8988T (cell line): ENCODE data around the gene ZFP36L2.

ENCODE experiments used
- DNase-seq: peaks from one replicate; pipeline ENCODE4 v3.0.0; 2011

The ZFP36L2 gene

GRCh38 chr2:43241558-43241957, 15.2 kb upstream of the ZFP36L2 start:
- DNase-seq, result no peak

GRCh38 chr2:43240766-43241150, 14.4 kb upstream of the ZFP36L2 start:
- DNase-seq, result no peak

DNA sequence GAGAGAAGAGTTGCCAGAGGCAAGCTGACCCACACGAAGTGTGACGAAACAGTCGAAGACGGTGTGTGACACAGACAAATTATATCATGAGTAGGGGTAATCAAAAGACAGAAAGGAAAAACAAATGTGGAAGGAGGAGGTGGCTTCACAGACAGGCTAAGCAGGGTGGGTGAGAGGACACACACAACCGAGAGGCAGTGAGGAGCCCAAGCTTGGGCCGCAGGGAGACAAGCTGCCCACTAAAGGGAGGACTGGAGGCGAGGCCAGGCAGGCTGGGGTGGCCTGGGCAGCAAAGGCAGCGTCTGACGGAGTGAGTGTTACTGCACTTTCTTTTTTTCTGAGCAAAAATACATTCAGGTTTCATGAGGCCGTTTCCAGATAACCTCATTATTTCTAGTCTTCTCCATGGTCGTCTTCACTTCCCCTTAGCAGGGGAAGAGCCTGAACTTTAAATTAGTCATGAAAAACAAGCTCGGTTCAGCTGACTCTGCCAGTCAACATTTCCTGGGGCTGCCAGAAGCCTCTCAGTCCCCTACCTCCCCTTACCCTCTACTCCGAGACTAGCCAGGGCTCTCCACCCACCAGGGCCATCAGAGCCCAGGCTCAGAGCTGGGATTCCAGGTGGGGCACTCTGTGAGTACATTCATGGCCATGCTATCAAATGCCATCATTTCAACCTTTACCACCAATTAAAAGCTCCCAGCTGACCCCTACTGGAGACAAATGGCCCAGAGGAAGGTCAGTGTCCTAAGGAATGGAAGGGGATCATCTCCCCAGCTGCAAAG, 13.8 kb upstream of the ZFP36L2 start:
- DNase-seq, result no peak

- DNase-seq, result no peak
Observed at GRCh38 chr2:43238813-43239212, 12.4 kb upstream of the ZFP36L2 start.

- no peak for DNase-seq
Observed at GRCh38 chr2:43238176-43238575, 11.8 kb upstream of the ZFP36L2 start.

DNA sequence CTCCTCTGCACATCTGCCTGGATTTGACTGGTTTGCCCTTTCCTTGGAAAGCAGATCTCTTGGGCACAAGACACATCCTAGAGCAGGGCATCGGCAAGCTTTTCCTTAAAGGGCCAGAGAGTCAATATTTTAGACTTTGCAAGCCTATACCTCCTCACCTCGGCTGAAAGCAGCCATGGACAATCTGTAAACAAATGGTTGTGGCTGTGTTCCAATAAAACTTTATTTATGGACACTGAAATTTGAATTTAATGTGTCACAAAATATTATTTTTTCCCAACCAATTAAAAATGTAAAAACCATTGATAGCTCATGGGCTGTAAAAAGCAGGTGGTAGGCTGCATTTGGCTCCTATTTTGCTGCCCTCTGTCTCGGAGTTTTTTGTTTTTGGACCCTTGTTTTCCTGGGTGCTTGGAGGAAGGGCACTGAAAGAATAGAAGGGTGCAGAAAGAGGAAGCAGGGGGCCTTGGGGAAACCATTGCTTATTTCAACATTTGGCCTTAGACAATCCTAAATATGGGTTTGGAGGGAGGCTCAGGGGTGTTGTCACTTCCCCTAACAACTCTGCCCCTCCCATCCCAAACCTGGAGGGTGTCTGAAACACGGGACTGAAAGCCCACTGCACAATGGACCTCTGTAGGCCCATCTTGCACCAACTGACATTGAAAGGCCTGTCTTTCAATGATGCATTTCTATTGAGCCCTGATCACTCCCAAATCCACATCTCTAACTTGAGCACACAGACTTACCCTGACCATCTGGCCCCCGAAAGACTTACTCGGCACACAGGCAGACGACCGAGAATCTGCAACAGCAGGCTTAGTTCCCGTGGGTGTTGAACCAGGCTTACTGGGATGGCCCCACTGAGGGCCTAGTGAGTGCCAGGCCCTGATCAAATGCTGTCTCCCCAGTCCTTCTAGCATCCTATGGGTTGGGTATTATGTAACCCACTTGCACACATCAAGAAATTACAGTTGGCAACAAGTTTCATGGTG, 7.1 kb upstream of the ZFP36L2 start:
- no peak for DNase-seq

DNA sequence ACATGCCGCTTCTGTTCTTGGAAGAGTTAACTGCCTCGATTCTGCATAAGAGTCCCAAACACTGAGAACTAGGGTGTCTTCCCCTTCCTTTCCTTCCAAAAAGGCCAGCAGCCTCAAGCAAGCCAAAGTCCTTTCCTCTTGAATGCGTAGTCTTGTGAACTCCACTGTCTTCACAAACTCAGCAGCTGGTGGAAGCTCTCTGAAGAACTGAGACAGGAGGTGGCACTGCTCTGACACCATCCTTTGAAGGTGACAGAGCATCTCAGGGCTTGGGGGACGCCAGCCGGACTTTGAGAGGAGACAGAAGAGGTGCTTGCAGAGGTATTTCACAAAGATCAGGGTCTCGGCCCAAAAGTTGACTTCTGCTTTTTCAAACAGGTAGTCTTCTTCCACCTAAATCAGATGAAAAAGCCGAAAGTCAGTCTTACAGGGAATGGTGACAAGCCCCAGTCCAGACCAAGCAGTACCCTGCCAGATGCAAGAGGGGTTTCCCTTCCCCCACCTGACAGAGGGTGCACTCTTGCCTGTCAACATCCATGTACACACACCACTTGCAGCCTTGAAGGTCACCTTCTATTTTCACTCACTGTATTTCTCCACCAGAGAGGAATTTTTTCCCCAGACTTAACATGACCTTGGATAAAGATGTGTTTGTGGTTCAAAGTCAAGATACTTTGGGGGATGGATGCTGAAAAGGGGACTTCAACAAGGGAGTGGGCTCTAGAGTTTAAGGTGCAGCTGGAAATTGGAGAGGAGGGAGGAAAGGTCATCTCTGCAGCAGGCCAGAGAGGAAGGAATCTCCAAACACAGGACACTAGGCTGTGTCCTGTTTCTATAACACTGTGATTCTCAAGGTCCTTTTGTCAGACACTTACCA, 4.8 kb upstream of the ZFP36L2 start:
- no peak for DNase-seq

DNA sequence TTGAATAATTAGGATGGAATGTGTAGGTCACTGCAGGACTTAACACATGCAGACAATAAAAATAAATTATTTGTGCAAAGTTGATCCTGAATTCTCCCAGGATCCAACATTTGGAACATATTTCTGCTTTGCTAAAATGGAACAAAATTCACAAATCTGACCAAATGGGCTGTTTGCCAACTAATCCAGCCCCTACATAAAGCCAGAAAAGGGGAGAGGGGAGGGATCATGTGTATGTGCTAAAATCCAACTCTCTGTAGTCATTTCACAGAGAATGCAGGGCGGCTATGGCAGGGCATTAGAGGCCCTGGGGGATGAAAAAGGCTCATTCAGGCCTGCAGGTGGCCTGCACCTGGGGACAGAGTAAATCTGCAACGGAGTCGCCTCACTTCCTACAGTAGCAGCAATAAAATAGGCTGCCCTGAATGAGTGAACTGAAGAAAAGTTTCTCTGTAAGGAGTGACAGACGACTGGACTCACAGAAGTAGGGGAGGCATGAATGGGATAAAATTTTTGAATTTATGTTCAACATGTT, 4.0 kb upstream of the ZFP36L2 start:
- DNase-seq, result no peak

- DNase-seq, result no peak
Observed at GRCh38 chr2:43228756-43229659, 2.6 kb upstream of the ZFP36L2 start.

DNA sequence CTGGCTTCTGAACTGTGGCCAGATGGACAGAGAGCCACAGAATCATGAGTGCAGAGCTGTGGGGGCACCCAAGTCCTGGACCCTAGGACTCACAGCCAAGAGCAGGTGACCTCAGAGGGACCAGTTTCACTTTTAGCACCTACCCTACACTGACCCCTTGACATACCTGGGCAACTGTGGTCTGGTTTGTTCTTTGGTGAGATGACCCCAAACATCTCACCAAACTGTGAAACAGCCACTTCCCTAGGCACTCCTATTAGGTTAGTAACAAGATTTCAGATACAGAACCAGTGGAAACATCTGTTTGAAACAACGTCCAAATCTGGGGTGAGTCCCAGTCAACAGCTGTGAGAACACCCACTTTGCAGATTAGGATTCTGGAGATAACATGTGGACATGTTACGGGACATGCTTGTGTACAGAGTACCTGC, 1.9 kb upstream of the ZFP36L2 start:
- no peak for DNase-seq

GRCh38 chr2:43227830-43228281, 1.4 kb upstream of the ZFP36L2 start:
- DNase-seq, result peak; percentile 80

DNA sequence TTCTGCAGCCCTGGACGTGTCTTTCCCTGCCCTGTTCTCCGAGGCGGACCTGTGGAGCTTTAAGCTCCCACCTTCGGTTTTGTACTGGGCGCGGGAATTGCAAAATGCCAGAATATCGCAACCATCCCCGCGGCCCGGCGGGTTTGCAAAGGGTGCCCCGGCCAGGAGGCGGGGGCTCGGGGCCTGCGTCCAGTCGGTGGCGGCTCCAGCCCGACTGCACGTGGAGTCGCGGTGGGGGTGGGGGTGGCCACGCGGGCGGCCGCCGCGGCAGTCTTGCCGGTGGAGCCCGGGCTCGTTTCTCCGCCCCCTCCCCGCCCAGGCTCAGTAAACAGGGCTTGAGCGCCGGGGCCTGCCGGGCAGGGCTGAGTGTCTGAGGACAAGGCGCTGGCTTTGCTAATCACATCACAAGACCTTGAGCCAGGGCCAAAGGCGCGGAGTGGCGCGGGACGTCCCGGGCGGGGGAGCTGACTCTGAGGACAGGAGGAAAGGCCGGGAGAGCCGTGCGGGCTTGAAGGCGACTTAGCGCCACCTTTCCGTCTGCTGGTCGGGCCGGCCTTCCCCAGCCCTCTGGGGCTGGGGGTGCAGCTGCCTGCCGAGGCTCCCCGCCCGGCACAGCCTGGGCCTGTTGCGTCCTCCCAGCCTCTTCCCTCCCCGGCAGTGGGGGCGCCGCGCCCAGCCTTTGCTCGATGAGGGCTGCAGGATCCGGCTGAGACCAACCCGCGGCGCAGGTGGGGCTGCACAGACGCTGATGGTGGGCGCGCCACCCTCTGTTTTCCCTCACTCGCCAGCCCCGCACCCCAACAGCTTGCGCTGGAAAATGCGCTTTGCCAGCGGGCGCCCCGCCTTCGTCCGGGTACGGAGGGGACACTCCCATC, 786 bp upstream of the ZFP36L2 start:
- peak; percentile 79 for DNase-seq

- peak; percentile 81 for DNase-seq
Observed at GRCh38 chr2:43225788-43226557, 433 bp downstream of the ZFP36L2 start.

GRCh38 chr2:43225093-43225787, 1.2 kb downstream of the ZFP36L2 start:
- peak; percentile 55 for DNase-seq

DNA sequence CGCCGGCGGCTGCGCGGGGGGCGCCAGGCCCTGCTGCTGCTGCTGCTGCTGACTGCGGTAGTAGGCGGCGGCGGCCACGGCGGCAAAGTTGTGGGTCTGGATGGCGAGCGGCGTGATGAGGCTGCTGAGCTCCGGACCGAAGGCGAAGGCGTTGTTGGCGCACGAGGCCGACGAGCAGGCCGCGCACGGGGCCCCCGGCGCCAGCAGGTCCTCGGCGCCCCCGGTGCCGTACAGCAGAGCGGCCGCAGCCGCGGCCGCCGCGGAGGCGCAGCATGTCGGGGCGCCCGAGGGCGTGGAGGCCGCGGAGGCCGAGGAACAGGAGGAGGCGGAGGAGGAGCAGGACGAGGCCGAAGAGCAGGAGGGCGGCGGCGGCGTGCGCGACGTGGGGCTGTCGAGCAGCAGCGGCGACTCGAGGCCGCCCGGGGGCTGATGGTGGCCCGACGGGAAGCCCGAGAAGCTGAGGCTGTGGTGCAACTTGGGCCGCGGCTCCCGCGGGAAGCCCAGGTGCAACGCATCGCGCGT, 1.8 kb downstream of the ZFP36L2 start:
- DNase-seq, result peak; percentile 54

GRCh38 chr2:43224131-43224570, 2.3 kb downstream of the ZFP36L2 start:
- peak; percentile 66 for DNase-seq

DNA sequence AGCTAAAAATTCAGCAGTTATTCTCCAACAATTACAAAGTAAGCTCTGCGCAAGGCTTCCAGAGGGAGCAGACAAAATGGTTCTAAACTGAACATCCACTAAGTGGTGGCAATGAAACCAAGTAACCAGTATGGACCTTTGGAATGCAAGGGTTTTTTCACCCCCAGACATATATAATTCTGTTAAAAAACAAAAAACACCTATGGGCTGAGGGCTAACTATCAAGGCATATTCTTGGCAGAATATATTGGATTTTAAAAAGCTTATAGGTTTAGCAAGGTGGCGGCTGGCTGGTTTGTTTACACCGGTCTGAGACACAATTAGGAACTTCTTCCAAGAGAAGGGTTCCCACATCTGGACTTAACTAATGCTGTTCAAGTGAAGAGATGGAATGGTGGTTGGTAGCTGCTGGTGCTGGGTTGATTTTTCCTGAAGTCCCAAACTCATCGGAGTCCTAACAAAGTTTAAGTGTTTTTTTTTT, 2.8 kb downstream of the ZFP36L2 start:
- DNase-seq, result no peak
